Adrenal gland (tissue), 5 donors: Measurements from ENCODE around the gene NBAS.

Experiments
- CTCF ChIP-seq, 6 experiments: fragments of 450-650 bp in 4 of 6; fragments of 200-600 bp in 2 of 6; sonication (generic) in 1 of 6; IDR thresholded peaks; 1 replicate in 5 of 6; 2 replicates in 1 of 6; pipeline versions ENCODE4 v1.5.1 to v1.8.0; 2016 to 2021; ENCODE audit warnings: antibody characterized with exemption in 6 of 6, mild to moderate bottlenecking in 2 of 6, moderate library complexity in 1 of 6
- POLR2A ChIP-seq, 2 donors: fragments of 450-650 bp; IDR thresholded peaks; one replicate each; pipeline ENCODE4 v1.6.1; 2017; ENCODE audit warnings: antibody characterized with exemption in 2 of 2, mild to moderate bottlenecking in 2 of 2, moderate library complexity in 1 of 2
- donor health status: DM: no; HTN: no; CAD: no.

GRCh38 chr2:15472133-15472532 is 89.0 kb downstream of the NBAS start:
- TF ChIP-seq CTCF (IDR thresholded peaks at IDR 0.05): no peak
- no peak for TF ChIP-seq POLR2A (IDR thresholded peaks at IDR 0.05)
